A673 (cell line): ENCODE results near the gene MEX3C. TPM values are rescaled to one million over a fixed set of nuclear protein-coding genes. Genes with fewer than 3 reads are reported as not detected.

Experiments
- BruUV-seq: library from RNA; stranded (reverse); fragments of 400-500 nt; replicated peaks from 2 replicates; lab custom pipeline; 2021; lab: Mats Ljungman, UMichigan
- CTCF ChIA-PET: fragments of 300-600 bp; sonication (Branson Sonifier 250); formaldehyde crosslinking; loops from one replicate; lab custom pipeline; 2022; ENCODE audit warnings: antibody characterized with exemption; lab: Charles Lee
- POLR2A ChIA-PET: fragments of 300-600 bp; sonication (Branson Sonifier 250); formaldehyde crosslinking; loops from one replicate; lab custom pipeline; 2022; ENCODE audit warnings: antibody characterized with exemption; ENCODE audit not compliant: low non-redundant PET; lab: Charles Lee
- DNase-seq: peaks from one replicate; pipeline ENCODE4 v3.0.0-alpha.2; 2015; ENCODE audit warnings: low spot score
- H3K27ac ChIP-seq: fragments of 200-600 bp; sonication (generic); 2 replicates; pipeline ENCODE4 v1.5.1; 2016; ENCODE audit warnings: mixed run types, low read depth, mild to moderate bottlenecking, mixed read lengths, antibody characterized with exemption, low read length; ENCODE audit not compliant: poor library complexity, severe bottlenecking
- H3K27me3 ChIP-seq: fragments of 200-600 bp; sonication (generic); replicated peaks from 2 replicates; pipeline ENCODE4 v1.6.1; 2017; ENCODE audit warnings: mixed run types, low read depth, mild to moderate bottlenecking, mixed read lengths, antibody characterized with exemption, low read length; ENCODE audit not compliant: insufficient read depth, poor library complexity
- H3K36me3 ChIP-seq: fragments of 200-600 bp; sonication (generic); 2 replicates; pipeline ENCODE4 v1.6.1; 2016; ENCODE audit warnings: mixed run types, mild to moderate bottlenecking, mixed read lengths, antibody characterized with exemption, low read length; ENCODE audit not compliant: insufficient read depth, poor library complexity, severe bottlenecking
- H3K4me1 ChIP-seq: fragments of 200-600 bp; sonication (generic); 2 replicates; pipeline ENCODE4 v1.6.1; 2017; ENCODE audit warnings: mixed run types, mild to moderate bottlenecking, mixed read lengths, antibody characterized with exemption, low read length; ENCODE audit not compliant: insufficient read depth, poor library complexity, severe bottlenecking
- H3K4me3 ChIP-seq: fragments of 200-600 bp; sonication (generic); 2 replicates; pipeline ENCODE4 v1.5.1; 2016; ENCODE audit warnings: low read depth, mixed run types, mild to moderate bottlenecking, mixed read lengths, low read length; ENCODE audit not compliant: poor library complexity, severe bottlenecking
- H3K9me3 ChIP-seq: fragments of 200-600 bp; sonication (generic); 2 replicates; pipeline ENCODE4 v1.6.1; 2016; ENCODE audit warnings: mixed run types, low read depth, mild to moderate bottlenecking, mixed read lengths, antibody characterized with exemption, low read length; ENCODE audit not compliant: poor library complexity, severe bottlenecking
- CTCF ChIP-seq: fragments of 300-800, 200-600 bp; sonication (generic); conservative IDR thresholded peaks from 2 replicates; pipeline ENCODE4 v1.5.1; 2017; ENCODE audit warnings: low read depth, mild to moderate bottlenecking, antibody characterized with exemption, low read length, moderate library complexity, mixed read lengths
- EZH2 ChIP-seq: fragments of 200-600 bp; sonication (generic); IDR thresholded peaks from 2 replicates; pipeline ENCODE4 v1.6.1; 2017; ENCODE audit warnings: borderline replicate concordance, low read depth, mild to moderate bottlenecking, mixed read lengths, antibody characterized with exemption, low read length; ENCODE audit not compliant: poor library complexity, severe bottlenecking
- intact Hi-C: fragments of 100-400 bp; cut with micrococcal nuclease; formaldehyde crosslinking; loops from one replicate; pipeline ENCODE4 v1.10.0; 2022; ENCODE audit not compliant: unreplicated experiment
- total RNA-seq: library from RNA; stranded (reverse); gene quantifications from 2 replicates; pipeline ENCODE4 v1.2.3, GENCODE V29; 2021

Gene MEX3C
- total RNA-seq, 1 experiment from 2014 or later: 60.2 TPM

- BruUV-seq: no TSS peak
- Histone ChIP-seq H3K27me3 (no peaks in the 10 kb centered on the region), H3K9me3 (no peaks in the 10 kb centered on the region), H3K4me3 (no peak overlapping the region), H3K4me1 (no peaks in the 10 kb centered on the region), H3K36me3 (no peaks in the 10 kb centered on the region), H3K27ac (no peak overlapping the region)
- DNase-seq: no peak
- TF ChIP-seq CTCF (no peak), EZH2 (no peak)
- intact Hi-C loops: no loop called here
- ChIA-PET CTCF (no interaction called here), POLR2A (no interaction called here)
Measured at GRCh38 chr18:51151568-51152511, 45.6 kb downstream of the MEX3C start.

GRCh38 chr18:51151185-51151567 is 46.3 kb downstream of the MEX3C start:
- intact Hi-C loops: no loop called here
- no peaks in the 10 kb centered on the region for H3K9me3 ChIP-seq
- H3K36me3 ChIP-seq: no peaks in the 10 kb centered on the region
- BruUV-seq: no TSS peak
- CTCF ChIA-PET: no interaction called here
- DNase-seq: no peak
- POLR2A ChIA-PET: no interaction called here
- H3K4me3 ChIP-seq: no peak overlapping the region
- no peak for TF ChIP-seq CTCF
- no peak for TF ChIP-seq EZH2
- H3K27me3 ChIP-seq: no peaks in the 10 kb centered on the region
- no peak overlapping the region for H3K27ac ChIP-seq
- H3K4me1 ChIP-seq: no peaks in the 10 kb centered on the region

GRCh38 chr18:51150113-51150700 is 47.3 kb downstream of the MEX3C start:
- BruUV-seq: no TSS peak
- POLR2A ChIA-PET: no interaction called here

More at GRCh38 chr18:51150113-51150700, 47.3 kb downstream of the MEX3C start:
- Histone ChIP-seq H3K36me3 (no peaks in the 10 kb centered on the region), H3K27ac (no peak overlapping the region), H3K9me3 (no peaks in the 10 kb centered on the region), H3K27me3 (no peaks in the 10 kb centered on the region), H3K4me1 (no peaks in the 10 kb centered on the region), H3K4me3 (no peak overlapping the region)
- no peak for TF ChIP-seq CTCF
- TF ChIP-seq EZH2: no peak
- intact Hi-C loops: no loop called here
- no peak for DNase-seq
- CTCF ChIA-PET: no interaction called here
